Mammary epithelial cell (primary cell): Measurements from ENCODE around the gene KLF5.

ENCODE experiments used
- CTCF ChIP-seq, 2 donors: IDR thresholded peaks in 1 of 2; conservative IDR thresholded peaks in 1 of 2; 2 replicates each; pipeline ENCODE4 v1.5.1; 2011 to 2012; ENCODE audit warnings: inconsistent platforms in 2 of 2, low read length in 2 of 2, mild to moderate bottlenecking in 2 of 2, control low read depth in 1 of 2, low read depth in 1 of 2; ENCODE audit not compliant: insufficient read depth in 1 of 2; ENCODE audit errors: extremely low read depth in 1 of 2
- EZH2 ChIP-seq: IDR thresholded peaks from 2 replicates; pipeline ENCODE4 v1.6.1; 2012; ENCODE audit warnings: low read length, inconsistent platforms, borderline replicate concordance

DNA sequence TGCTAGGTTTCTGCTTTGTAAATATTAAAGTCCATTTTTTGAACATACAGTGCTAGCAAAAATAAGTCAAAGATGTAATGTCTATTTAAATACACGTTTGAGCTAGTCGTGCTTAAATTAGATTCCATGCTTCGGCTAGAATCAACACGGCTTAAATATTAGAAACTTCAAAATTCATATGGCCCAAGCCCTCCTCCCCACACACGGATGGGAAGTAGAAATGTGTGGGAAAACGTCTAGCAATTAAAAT lies 816 bp upstream of the KLF5 start:
- TF ChIP-seq CTCF (conservative IDR thresholded peaks at IDR 0.05 in 1 of 2, IDR thresholded peaks at IDR 0.05 in 1 of 2; ENCODE audit: extremely low read depth in 1 of 2, insufficient read depth in 1 of 2, low read depth in 1 of 2, low read length in 2 of 2) (no peak), EZH2 (no peak)
